Rectal smooth muscle tissue (tissue), 1 donor: Measurements from ENCODE around the gene HP.

ENCODE experiments used
- H3K27ac ChIP-seq: one replicate; pipeline ENCODE4 v1.7.0; 2013; ENCODE audit warnings: low read depth, low read length, inconsistent platforms
- H3K27me3 ChIP-seq: one replicate; pipeline ENCODE4 v1.7.0; 2013; ENCODE audit warnings: low read length; ENCODE audit not compliant: control insufficient read depth, insufficient read depth
- H3K36me3 ChIP-seq: one replicate; pipeline ENCODE4 v1.7.0; 2013; ENCODE audit warnings: low read length; ENCODE audit not compliant: control insufficient read depth, insufficient read depth
- H3K4me1 ChIP-seq: one replicate; pipeline ENCODE4 v1.7.0; 2013; ENCODE audit warnings: low read length; ENCODE audit not compliant: control insufficient read depth, insufficient read depth
- H3K4me3 ChIP-seq: one replicate; pipeline ENCODE4 v1.7.0; 2013; ENCODE audit warnings: low read length
- H3K9ac ChIP-seq: one replicate; pipeline ENCODE4 v1.7.0; 2013; ENCODE audit warnings: low read length

HP gene

DNA sequence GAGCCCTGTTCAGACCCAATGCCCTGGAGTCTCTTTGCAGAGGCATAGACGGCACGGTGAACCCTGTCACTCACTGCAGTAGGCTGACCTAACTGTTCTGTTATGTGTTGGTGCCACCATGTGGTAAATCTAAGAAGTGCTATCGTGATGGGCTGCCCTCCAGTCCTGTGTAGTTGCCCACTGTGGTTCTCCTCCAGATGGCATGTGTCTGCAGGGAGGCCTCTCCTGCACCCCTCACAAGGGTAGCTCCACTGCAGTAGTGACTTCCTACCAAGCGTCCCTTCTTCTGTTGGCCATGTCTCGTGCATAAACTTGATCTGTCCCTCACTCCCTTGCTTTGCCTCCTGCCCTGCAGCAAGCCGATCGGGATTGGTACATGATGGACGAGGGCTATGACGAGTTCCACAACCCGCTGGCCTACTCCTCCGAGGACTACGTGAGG, 45.1 kb downstream of the HP start:
- peaks cover 67% of the 10 kb centered on the region for H3K36me3 ChIP-seq

DNA sequence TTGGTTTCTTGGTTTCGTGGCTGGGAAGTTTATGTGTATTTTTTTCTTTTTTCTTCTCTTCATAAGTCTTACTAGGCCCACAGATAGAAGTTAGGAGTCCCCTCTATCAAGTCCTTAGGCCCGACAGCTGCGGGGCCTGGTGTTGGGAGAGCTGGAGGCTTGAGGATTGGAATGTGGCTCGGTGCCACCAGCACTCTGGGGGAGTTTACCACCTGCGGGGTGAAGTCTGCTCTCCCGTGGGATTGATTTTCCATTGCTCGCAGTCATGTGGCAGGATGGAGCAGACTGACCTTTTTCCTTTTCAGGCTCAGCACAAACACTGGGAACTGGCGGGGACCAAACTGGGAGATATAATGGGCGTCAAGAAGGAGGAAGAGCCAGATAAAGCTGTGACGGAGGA, 46.9 kb downstream of the HP start:
- Histone ChIP-seq H3K36me3 (peaks cover 82% of the 10 kb centered on the region), H3K9ac (no peak overlapping the region), H3K27ac (no peak overlapping the region), H3K4me1 (no peaks in the 10 kb centered on the region), H3K27me3 (no peaks in the 10 kb centered on the region), H3K4me3 (no peak overlapping the region)

More for the DNA sequence above, 45.1 kb downstream of the HP start:
- Histone ChIP-seq H3K4me1 (peaks cover 11% of the 10 kb centered on the region), H3K27ac (no peak overlapping the region), H3K9ac (no peak overlapping the region), H3K27me3 (no peaks in the 10 kb centered on the region), H3K4me3 (no peak overlapping the region)

DNA sequence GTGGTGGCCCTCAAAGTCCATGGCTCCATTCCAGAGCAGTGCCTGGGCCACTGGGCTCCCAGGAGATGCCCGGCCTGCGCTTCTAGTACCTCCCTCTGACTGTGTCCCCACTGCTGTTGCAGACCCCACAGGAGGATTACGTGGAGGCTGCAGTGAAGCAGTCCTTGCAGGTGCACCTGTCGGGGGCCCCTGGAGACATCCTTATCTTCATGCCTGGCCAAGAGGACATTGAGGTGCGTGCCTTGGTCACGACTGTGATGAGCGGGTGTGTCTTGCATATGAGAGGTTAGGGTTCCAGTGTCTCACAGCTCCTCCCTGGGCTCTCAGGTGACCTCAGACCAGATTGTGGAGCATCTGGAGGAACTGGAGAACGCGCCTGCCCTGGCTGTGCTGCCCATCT, 50.6 kb downstream of the HP start:
- no peak overlapping the region for H3K4me3 ChIP-seq
- H3K9ac ChIP-seq = no peak overlapping the region
- H3K27me3 ChIP-seq = no peaks in the 10 kb centered on the region
- H3K4me1 ChIP-seq = no peaks in the 10 kb centered on the region
- peaks cover 85% of the 10 kb centered on the region for H3K36me3 ChIP-seq
- no peak overlapping the region for H3K27ac ChIP-seq

DNA sequence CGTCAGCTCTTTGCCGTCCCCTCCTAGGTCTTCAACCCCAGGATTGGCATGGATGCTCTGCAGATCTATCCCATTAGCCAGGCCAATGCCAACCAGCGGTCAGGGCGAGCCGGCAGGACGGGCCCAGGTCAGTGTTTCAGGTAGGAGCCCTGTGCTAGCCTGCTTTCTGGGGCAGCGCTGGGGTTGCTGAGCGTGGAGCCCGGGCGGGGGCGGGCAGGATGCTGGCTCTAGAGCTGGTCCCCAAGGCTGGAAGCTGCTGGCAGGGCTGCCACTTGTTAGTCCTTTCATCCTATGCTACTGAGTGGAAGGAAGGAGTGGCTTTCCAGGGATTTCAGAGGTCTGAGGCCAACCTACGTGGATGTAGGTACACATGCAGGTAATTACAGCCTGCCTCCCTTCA, 51.7 kb downstream of the HP start:
- no peak overlapping the region for H3K27ac ChIP-seq
- no peaks in the 10 kb centered on the region for H3K27me3 ChIP-seq
- no peak overlapping the region for H3K4me3 ChIP-seq
- H3K9ac ChIP-seq = no peak overlapping the region
- H3K36me3 ChIP-seq = peaks cover 84% of the 10 kb centered on the region
- no peaks in the 10 kb centered on the region for H3K4me1 ChIP-seq

DNA sequence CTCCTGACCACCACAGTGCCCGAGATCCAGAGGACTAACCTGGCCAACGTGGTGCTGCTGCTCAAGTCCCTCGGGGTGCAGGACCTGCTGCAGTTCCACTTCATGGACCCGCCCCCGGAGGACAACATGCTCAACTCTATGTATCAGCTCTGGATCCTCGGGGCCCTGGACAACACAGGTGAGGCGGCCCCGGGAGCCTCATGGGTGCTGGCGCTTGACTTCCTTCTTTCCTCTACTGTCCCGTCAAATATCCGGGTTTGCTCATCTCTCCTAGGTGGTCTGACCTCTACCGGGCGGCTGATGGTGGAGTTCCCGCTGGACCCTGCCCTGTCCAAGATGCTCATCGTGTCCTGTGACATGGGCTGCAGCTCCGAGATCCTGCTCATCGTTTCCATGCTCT, 53.1 kb downstream of the HP start:
- no peak overlapping the region for H3K9ac ChIP-seq
- H3K4me3 ChIP-seq = no peak overlapping the region
- H3K36me3 ChIP-seq = peaks cover 83% of the 10 kb centered on the region
- no peaks in the 10 kb centered on the region for H3K27me3 ChIP-seq
- H3K4me1 ChIP-seq = no peaks in the 10 kb centered on the region
- no peak overlapping the region for H3K27ac ChIP-seq

DNA sequence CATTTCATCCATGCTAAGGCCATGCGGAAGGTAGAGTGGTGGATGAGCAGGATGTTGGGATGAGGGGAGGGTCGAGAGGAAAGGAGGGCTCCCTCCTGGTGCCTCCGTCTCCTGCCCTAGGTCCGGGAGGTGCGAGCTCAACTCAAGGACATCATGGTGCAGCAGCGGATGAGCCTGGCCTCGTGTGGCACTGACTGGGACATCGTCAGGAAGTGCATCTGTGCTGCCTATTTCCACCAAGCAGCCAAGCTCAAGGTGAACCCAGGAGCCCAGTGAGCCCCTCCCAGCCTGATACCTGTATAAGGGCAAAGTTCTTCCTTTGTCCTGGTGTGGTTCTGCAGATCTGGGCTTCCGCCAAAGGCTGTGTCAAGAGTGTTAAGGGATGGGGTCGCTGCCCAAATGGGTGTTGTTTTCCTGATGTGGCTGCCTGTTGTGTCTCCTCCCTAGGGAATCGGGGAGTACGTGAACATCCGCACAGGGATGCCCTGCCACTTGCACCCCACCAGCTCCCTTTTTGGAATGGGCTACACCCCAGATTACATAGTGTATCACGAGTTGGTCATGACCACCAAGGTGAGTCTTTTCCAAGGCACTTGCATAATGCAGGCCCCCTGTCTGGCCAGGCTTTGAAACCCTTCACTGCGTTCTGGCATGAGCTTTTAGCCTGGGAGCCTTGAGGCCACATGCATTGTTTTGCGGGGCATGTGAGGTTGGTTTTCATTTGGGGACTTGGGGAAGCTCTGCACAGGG, 54.2 kb downstream of the HP start:
- Histone ChIP-seq H3K4me3 (no peak overlapping the region), H3K27me3 (no peaks in the 10 kb centered on the region), H3K4me1 (no peaks in the 10 kb centered on the region), H3K27ac (no peak overlapping the region), H3K36me3 (peaks cover 79% of the 10 kb centered on the region), H3K9ac (no peak overlapping the region)

DNA sequence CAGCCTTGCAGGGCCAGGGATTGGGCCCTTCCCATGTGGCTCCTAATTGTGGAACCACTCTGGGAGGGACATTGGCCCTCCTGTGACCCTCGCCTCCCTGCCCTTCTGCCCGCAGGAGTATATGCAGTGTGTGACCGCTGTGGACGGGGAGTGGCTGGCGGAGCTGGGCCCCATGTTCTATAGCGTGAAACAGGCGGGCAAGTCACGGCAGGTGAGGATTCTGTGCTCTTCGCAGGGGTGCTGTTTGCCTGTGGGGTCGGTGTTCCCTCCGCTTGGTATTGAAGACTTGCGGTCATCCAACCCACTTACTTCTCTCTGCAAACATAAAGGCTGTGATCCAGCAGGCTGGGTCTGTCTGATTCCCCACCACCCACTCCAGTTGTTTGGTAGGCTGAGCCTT, 55.0 kb downstream of the HP start:
- Histone ChIP-seq H3K4me1 (no peaks in the 10 kb centered on the region), H3K4me3 (no peak overlapping the region), H3K27ac (no peak overlapping the region), H3K27me3 (no peaks in the 10 kb centered on the region), H3K9ac (no peak overlapping the region), H3K36me3 (peaks cover 71% of the 10 kb centered on the region)

DNA sequence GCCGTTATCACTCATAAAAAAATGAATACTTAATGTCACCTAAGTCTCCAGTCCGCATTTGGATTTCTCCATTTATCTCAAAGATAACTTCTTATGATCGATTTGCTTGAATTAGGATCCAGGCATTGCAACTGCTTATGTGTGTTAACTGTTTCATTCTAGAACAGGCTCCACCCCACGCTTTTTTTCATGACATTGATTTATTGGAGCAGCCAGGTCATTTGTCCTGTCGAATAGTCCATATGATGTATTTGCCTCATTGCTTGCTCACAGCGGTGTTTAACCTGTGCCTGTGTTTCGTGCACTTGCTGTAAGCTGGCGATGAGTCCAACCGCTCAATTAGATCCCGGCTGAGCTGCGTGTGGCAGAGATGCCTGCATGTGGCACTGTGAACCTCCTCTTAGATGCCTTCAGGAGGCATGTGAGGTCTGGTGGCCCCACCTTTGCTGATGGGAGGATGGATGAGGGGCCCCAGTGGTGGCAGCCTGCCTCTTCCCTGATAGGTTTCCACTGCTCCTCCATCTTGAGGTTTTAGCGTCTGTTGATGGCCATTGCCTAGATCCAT, 55.7 kb downstream of the HP start:
- Histone ChIP-seq H3K27me3 (no peaks in the 10 kb centered on the region), H3K36me3 (peaks cover 64% of the 10 kb centered on the region), H3K4me3 (no peak overlapping the region), H3K27ac (no peak overlapping the region), H3K4me1 (no peaks in the 10 kb centered on the region), H3K9ac (no peak overlapping the region)
